Neural cell (in vitro differentiated cells): Measurements from ENCODE around the gene FAM89A.

Source experiments
- CTCF ChIP-seq: fragments of 450-650 bp; IDR thresholded peaks from 2 replicates; pipeline ENCODE4 v1.5.1; 2014; ENCODE audit warnings: antibody characterized with exemption, mild to moderate bottlenecking, moderate library complexity; ENCODE audit not compliant: poor library complexity, severe bottlenecking
- EZH2 ChIP-seq: fragments of 200-600, 300-800 bp; shearing (Covaris generic), sonication (generic); IDR thresholded peaks from 2 replicates; pipeline ENCODE4 v1.6.1; 2014; ENCODE audit warnings: antibody characterized with exemption, low read length, borderline replicate concordance, mild to moderate bottlenecking; ENCODE audit not compliant: insufficient read depth, poor library complexity, severe bottlenecking
- TAF1 ChIP-seq: IDR thresholded peaks from 2 replicates; pipeline ENCODE4 v1.6.1; 2012; ENCODE audit warnings: low read depth

GRCh38 chr1:231029841-231030240, 10.2 kb downstream of the FAM89A start:
- TF ChIP-seq CTCF (no peak), TAF1 (no peak), EZH2 (no peak)
